Right lobe of liver (tissue), 4 donors: ENCODE results near the gene MYO3A.

Experiments
- POLR2A ChIP-seq: fragments of 450-650 bp; IDR thresholded peaks from one replicate; pipeline ENCODE4 v1.6.1; 2017; ENCODE audit warnings: antibody characterized with exemption, mild to moderate bottlenecking
- TF ChIP-seq, protein P1 (sequence below), 4 donors: fragments of 200-600 bp in 3 of 4; fragments of 450-650 bp in 1 of 4; IDR thresholded peaks; one replicate each; pipeline versions ENCODE4 v1.5.1 to v1.8.0; 2016 to 2022; ENCODE audit warnings: antibody characterized with exemption in 4 of 4, mild to moderate bottlenecking in 2 of 4
- donor health status: DM: no; HTN: no; CAD: no.
- donor health status: DM: no; HTN: no; CAD: no.
- donor health status: DM: no; HTN: yes; CAD: no.

DNA sequence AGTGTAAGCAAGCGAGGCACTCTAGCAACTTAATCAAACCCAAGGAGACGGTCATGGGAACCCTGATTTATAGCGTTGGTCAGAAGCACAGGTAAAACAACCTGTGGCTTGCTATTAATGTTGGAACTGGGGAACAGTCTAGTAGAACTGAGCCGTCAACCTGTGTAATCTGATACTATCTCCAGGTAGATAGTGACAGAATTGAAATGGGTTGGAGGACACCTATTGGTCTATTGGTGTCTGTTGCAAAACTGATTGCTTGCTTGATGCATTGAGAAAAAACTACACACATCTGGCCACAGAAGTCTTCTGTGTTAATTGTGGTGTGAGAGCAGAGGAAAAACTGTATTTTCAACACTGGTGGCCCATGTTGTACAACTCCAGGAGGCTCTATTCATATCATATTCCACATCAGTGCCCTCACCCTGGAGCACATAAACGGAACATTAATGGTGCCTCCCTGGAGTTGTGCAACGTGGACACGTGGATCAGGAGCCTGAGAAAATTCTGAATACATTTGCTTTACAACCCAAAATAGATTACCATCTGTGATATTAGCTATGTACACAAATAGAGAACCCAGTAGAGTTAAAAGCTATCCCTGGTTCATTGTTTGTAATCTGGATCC is 112.2 kb downstream of the MYO3A start:
- no peak for TF ChIP-seq POLR2A
- TF ChIP-seq, protein P1, sequence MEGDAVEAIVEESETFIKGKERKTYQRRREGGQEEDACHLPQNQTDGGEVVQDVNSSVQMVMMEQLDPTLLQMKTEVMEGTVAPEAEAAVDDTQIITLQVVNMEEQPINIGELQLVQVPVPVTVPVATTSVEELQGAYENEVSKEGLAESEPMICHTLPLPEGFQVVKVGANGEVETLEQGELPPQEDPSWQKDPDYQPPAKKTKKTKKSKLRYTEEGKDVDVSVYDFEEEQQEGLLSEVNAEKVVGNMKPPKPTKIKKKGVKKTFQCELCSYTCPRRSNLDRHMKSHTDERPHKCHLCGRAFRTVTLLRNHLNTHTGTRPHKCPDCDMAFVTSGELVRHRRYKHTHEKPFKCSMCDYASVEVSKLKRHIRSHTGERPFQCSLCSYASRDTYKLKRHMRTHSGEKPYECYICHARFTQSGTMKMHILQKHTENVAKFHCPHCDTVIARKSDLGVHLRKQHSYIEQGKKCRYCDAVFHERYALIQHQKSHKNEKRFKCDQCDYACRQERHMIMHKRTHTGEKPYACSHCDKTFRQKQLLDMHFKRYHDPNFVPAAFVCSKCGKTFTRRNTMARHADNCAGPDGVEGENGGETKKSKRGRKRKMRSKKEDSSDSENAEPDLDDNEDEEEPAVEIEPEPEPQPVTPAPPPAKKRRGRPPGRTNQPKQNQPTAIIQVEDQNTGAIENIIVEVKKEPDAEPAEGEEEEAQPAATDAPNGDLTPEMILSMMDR (IDR thresholded peaks at IDR 0.05) = no peak
